GM18499 (cell line): ENCODE data around the gene CEP55.

Experiments used
- ATAC-seq: cut with Tn5 transposase; IDR thresholded peaks from one replicate; pipeline ENCODE4 v1.9.1; 2021; ENCODE audit warnings: moderate number of reproducible peaks; ENCODE audit not compliant: insufficient read depth, unreplicated experiment

The CEP55 gene

GRCh38 chr10:93468461-93469213, 27.8 kb upstream of the CEP55 start:
- ATAC-seq = no peak

DNA sequence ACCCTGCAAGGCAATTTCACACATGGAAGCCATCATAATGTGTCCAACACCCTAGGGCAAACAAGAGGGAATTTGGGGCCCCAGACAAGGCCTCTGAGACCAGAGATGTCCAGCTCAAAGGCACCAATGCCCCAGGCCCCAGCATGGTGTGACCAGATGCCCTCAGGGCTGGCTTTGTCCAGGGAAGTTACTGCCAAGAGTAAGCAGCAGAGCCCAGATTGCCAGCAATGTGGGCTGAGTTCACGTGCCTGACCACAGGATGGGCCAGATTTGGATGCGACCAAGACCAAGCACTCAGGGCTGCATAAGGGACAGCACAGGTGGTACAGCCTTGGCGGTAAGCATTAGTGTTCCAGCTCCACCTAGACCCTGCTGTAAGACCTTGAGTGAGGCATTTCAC, 27.0 kb upstream of the CEP55 start:
- no peak for ATAC-seq

DNA sequence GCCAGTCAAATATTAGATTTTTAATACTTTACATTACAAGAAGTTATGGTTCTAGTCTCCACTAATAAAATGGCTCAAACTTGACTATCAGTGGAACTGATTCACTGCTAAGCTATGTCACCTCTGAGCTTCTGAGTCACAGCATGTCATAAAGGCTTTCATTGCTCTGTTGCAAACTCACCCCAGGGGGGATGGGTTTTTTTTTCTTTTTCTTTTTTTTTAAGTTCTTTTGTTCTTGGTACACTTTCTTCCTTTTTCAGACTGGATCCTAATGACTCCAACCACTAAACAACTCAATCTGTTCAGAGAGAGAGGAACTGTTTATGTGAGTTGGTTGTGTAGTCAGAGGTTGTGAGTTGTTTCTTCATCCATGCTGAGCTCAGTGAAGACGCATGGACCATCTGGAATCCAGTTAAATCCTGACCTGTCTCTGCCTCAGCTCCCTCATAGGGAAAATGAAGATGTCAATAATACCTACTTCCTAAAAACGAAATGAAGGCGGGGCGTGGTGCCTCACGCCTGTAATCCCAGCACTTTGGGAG, 25.2 kb upstream of the CEP55 start:
- no peak for ATAC-seq

GRCh38 chr10:93473161-93473560, 23.3 kb upstream of the CEP55 start:
- ATAC-seq = no peak

GRCh38 chr10:93473804-93474472, 22.5 kb upstream of the CEP55 start:
- no peak for ATAC-seq

- no peak for ATAC-seq
These were observed 21.2 kb upstream of the CEP55 start for GRCh38 chr10:93475227-93475626.

DNA sequence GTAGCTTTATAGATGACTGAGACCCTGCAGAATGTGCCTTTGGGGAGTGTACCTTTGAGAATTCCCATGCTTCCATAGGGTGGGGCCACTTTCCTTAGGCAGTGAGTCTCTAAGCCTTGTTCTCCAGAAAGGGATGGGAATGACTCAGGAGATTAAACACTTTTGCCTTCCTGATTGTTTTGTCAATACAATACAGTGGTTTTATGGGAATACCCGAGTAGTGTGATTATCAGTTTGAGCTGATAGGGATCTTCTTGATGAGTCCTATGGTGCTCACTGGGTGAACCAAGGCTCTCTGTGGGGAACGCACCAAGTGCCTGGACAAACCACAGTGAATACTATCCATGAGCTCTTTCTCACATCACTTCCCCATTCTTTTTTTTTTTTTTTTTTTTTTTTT, 20.5 kb upstream of the CEP55 start:
- ATAC-seq = no peak

DNA sequence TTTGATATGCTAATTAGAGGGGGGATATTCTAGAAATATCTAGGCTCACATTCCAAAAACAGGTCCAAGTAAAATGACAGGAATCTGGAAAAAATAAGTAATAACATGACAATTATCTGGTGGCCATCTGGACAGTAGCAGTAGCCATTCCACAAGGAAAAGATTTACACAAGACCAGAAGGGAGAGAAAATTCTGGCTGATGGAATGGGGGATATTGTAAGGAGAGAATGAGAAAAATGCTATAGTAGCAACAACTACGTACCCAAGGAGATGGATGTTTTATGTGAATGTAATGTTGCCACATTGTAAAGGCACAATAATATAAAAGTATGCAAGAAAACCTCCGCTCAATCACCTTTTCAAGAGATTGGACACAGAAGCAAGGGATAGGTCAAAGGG, 19.7 kb upstream of the CEP55 start:
- no peak for ATAC-seq

DNA sequence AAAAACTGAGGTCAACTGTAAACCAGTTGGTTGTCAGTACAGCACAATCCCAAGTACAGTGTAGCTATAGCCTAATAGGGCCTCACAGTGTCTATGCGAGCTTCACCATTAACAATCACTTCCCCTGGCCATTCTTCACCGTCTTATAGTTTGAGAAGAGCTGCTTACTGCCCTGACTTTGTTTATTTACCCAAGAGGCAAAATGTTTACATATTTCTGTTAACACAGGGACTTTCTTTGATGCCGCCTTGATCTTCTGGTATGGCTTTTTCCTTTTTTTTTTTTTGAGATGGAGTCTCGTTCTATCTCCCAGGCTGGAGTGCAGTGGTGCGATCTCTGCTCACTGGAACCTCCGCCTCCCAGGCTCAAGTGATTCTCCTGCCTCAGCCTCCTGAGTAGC, 17.5 kb upstream of the CEP55 start:
- no peak for ATAC-seq

DNA sequence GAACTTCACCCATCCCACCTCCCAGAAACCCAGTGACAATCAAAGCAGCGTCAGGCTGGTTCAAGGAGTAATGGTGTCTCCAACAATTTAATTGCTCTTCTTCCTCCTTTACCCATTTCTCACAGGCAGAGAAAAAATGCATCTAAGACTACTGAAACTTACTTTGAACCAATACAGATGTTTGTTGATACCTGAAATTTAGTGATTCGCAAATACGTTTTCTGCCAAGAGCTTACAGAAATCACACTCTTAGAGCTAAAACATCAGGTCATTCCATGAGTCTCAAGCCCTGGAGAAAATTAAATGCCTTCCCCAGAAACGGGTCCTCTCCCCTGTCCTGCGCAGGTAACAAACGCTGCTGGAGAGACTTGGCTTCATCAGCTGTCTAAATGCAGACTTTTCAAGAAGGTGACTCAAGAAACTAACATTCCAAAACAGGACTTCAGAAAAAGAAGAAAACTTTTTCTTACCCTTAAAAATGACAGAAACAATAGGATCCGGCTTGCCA, 14.7 kb upstream of the CEP55 start:
- ATAC-seq = no peak

DNA sequence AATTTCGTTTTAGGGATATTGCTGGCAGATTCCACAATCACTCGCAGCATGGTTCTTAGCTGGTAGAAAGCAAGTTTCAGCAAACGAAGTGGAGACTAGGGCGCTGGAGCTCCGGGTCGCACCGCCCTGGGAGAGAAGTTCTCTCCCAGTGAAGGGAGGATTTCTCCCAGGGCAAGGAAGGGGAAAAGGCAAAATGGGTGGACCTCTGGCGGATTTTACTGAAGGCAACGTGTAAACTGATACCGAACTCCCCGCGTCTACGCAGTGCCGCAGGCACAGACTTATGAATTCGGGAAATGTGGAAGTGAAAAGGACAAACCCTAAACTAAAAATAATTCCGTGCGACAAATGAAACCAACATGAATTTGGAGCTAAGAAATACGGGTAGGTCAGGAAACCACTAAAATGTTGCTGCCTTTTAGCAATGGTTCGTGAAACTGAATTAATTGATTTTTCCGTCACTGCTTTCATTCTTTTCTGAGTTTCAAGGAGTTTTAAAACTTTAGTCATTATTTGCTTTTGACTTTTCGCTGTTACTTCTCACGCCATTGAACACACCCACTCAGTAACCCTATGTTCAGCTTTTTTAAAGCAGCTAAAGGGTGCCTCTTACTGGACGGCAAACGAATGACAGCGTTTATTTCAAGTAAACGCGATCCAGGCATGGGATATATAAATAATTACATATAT, 14.1 kb upstream of the CEP55 start, which contains the start of gene MYOF:
Gene MYOF (minus strand): TSS at position 190 of the 690 bp plus-strand sequence. CDS start 140 bp downstream, at position 50.
- peak; percentile 62 for ATAC-seq

DNA sequence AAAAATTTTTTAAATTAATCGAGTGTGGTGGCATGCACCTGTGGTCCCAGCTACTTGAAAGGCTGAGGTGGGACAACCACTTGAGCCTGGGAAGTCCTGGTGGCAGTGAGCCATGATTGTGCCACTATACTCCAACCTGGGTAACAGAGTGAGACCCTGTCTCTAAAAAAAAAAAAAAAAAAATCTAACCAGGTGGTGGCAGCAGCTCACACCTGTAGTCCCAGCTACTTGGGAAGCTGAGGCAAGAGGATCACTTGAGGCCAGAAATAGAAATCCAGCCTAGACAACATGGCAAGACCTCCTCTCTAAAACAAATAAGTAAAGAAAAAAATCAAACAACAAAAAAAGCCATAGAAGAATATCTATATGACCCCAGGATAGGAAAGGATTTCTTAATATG, 10.7 kb upstream of the CEP55 start:
- ATAC-seq = no peak

DNA sequence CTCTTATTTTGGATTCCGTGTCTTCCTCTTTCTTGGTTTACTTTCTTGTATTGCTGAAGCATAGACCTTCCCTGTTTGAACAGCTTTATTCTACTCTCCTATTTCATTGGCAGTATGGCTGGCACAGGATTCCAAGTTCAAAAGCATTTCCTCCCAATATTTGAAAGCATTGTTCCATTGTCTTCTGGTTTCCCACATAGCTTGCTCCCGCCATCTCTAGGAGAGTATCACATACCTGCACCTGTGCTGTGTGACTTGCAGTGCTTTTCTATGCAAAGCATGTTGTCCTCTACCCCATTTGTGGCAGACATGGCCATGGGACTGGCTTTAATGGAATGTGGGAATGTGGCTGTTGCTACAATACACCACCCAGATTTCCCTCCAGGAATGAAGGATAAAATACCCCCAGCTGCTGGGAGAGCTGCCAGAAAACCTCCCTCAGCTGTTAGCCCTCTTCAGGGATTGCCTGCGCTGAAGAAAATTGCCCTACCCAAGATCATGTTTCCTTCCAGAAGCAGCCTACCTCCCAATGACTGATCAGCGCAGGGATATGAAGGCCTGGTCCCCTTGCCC, 7.4 kb upstream of the CEP55 start:
- ATAC-seq = no peak

GRCh38 chr10:93491602-93492121, 4.8 kb upstream of the CEP55 start:
- no peak for ATAC-seq

- ATAC-seq = no peak
These were observed 3.2 kb upstream of the CEP55 start for GRCh38 chr10:93493162-93493561.

GRCh38 chr10:93494494-93494893, 1.9 kb upstream of the CEP55 start:
- no peak for ATAC-seq

- ATAC-seq = no peak
These were observed 624 bp upstream of the CEP55 start for GRCh38 chr10:93495654-93496321.

GRCh38 chr10:93498166-93498565, 1.8 kb downstream of the CEP55 start:
- no peak for ATAC-seq

DNA sequence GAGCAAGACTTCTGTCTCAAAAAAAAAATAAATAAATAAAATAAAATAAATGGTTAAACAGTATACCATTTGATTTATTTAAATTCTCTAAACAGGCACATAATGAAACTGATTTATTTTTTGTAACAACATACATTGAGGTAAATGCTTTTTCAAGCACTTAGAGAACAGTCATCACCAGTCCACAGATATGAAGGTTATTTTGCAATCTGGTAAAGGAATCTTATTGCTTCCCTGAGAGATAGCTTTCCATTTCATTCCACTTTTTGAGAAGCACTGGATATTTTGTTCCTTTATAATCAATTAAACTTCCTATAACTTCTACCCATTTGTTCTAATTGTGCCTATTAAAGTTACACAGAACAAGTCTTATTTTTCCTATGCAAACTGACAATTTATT, 5.2 kb downstream of the CEP55 start:
- no peak for ATAC-seq

GRCh38 chr10:93503075-93503474, 6.7 kb downstream of the CEP55 start:
- peak; percentile 39 for ATAC-seq
